HL-60 (cell line): Measurements from ENCODE around the gene SH3GL3.

Source experiments
- DNase-seq, 2 experiments: peaks; one replicate each; pipeline ENCODE4 v3.0.0-alpha.2; 2010 to 2020; ENCODE audit warnings: low read depth in 1 of 2, low spot score in 1 of 2
- H3K27ac ChIP-seq: fragments of 250-450 bp; sonication (Bioruptor Pico); replicated peaks from 2 replicates; pipeline ENCODE4 v1.5.1; 2020; ENCODE audit warnings: mild to moderate bottlenecking, moderate library complexity
- H3K27me3 ChIP-seq: fragments of 250-450 bp; sonication (Bioruptor Pico); 2 replicates; pipeline ENCODE4 v1.5.1; 2021; ENCODE audit warnings: mild to moderate bottlenecking, moderate library complexity; ENCODE audit not compliant: insufficient read depth, poor library complexity, severe bottlenecking
- H3K4me3 ChIP-seq: replicated peaks from 2 replicates; pipeline ENCODE4 v1.5.1; 2011; ENCODE audit warnings: mild to moderate bottlenecking, control low read depth, low read length; ENCODE audit not compliant: insufficient read depth
- CTCF ChIP-seq: IDR thresholded peaks from one replicate; pipeline ENCODE4 v1.5.1; 2011; ENCODE audit warnings: low read length, control low read depth, inconsistent platforms; ENCODE audit not compliant: insufficient read depth
- GABPA ChIP-seq: IDR thresholded peaks from 2 replicates; pipeline ENCODE4 v1.6.1; 2012; ENCODE audit warnings: low read depth
- POLR2AphosphoS5 ChIP-seq: IDR thresholded peaks from 2 replicates; pipeline ENCODE4 v1.6.1; 2012; ENCODE audit warnings: low read depth
- REST ChIP-seq: IDR thresholded peaks from 2 replicates; pipeline ENCODE4 v1.6.1; 2012; ENCODE audit warnings: low read depth; ENCODE audit not compliant: insufficient replicate concordance
- SPI1 ChIP-seq: IDR thresholded peaks from 2 replicates; pipeline ENCODE4 v1.6.1; 2012; ENCODE audit warnings: low read depth, mild to moderate bottlenecking, borderline replicate concordance

SH3GL3 gene

GRCh38 chr15:83537606-83538005 is 90.5 kb downstream of the SH3GL3 start:
- TF ChIP-seq SPI1 (no peak), POLR2AphosphoS5 (no peak), REST (no peak), GABPA (no peak)
- no peak for DNase-seq
- Histone ChIP-seq H3K27ac (no peak overlapping the region), H3K27me3 (peaks cover 2% of the 10 kb centered on the region), H3K4me3 (no peak overlapping the region)

- H3K27ac ChIP-seq, result no peak overlapping the region
- no peak overlapping the region for H3K4me3 ChIP-seq
- DNase-seq, result no peak
- H3K27me3 ChIP-seq, result peaks cover 2% of the 10 kb centered on the region
- TF ChIP-seq REST (no peak), CTCF (no peak), SPI1 (no peak), GABPA (no peak), POLR2AphosphoS5 (no peak)
These were observed 91.5 kb downstream of the SH3GL3 start for GRCh38 chr15:83538682-83539081.

- H3K27ac ChIP-seq, result no peak overlapping the region
These were observed 98.8 kb downstream of the SH3GL3 start for GRCh38 chr15:83545804-83546511.

More at GRCh38 chr15:83545804-83546511, 98.8 kb downstream of the SH3GL3 start:
- peaks cover 3% of the 10 kb centered on the region for H3K27me3 ChIP-seq
- H3K4me3 ChIP-seq, result no peak overlapping the region
- DNase-seq, result no peak
- no peak for TF ChIP-seq CTCF
- TF ChIP-seq SPI1, result no peak
- no peak for TF ChIP-seq REST
- TF ChIP-seq POLR2AphosphoS5, result no peak
- no peak for TF ChIP-seq GABPA
